CD4-positive, alpha-beta T cell (primary cell): ENCODE results near the gene DHX30. TPM values are rescaled to one million over a fixed set of nuclear protein-coding genes. Genes with fewer than 3 reads are reported as not detected.

Source experiments
- ATAC-seq: fragments of 200-7000 bp; cut with Tn5 transposase; one replicate; pipeline ENCODE4 v1.10.0; 2022; ENCODE audit warnings: mild to moderate bottlenecking; ENCODE audit not compliant: poor library complexity
- CTCF ChIA-PET: fragments of 350-600 bp; sonication (Branson Sonifier 250); formaldehyde crosslinking; loops from one replicate; lab custom pipeline; 2021; ENCODE audit warnings: antibody characterized with exemption, inconsistent platforms; lab: Charles Lee
- POLR2A ChIA-PET: fragments of 350-600 bp; sonication (Branson Sonifier 250); formaldehyde crosslinking; loops from one replicate; lab custom pipeline; 2021; ENCODE audit warnings: antibody characterized with exemption, inconsistent platforms; lab: Charles Lee
- DNase-seq, 14 experiments: peaks; one replicate each; pipeline ENCODE4 v3.0.0-alpha.2; 2013 to 2020; ENCODE audit warnings: mixed read lengths in 2 of 14
- H3K27ac ChIP-seq, 2 donors: one replicate each; pipeline versions ENCODE4 v1.5.1 to v1.7.0; 2013; ENCODE audit warnings: low read length in 2 of 2, low read depth in 1 of 2, mild to moderate bottlenecking in 1 of 2
- H3K27me3 ChIP-seq, 2 experiments: 1 replicate in 1 of 2; 2 replicates in 1 of 2; pipeline versions ENCODE4 v1.6.1 to v1.7.0; 2013; ENCODE audit warnings: low read length in 2 of 2, control low read depth in 1 of 2, mild to moderate bottlenecking in 1 of 2, moderate library complexity in 1 of 2; ENCODE audit not compliant: insufficient read depth in 2 of 2, control insufficient read depth in 1 of 2
- H3K36me3 ChIP-seq: one replicate; pipeline ENCODE4 v1.6.1; 2013; ENCODE audit warnings: low read length, control low read depth; ENCODE audit not compliant: insufficient read depth
- H3K4me1 ChIP-seq: one replicate; pipeline ENCODE4 v1.6.1; 2013; ENCODE audit warnings: low read length, control low read depth; ENCODE audit not compliant: insufficient read depth
- H3K4me3 ChIP-seq: one replicate; pipeline ENCODE4 v1.5.1; 2013; ENCODE audit warnings: mild to moderate bottlenecking, low read length, moderate library complexity
- H3K9me3 ChIP-seq, 2 experiments: 1 replicate in 1 of 2; 2 replicates in 1 of 2; pipeline versions ENCODE4 v1.6.1 to v1.7.0; 2013; ENCODE audit warnings: low read length in 2 of 2, mild to moderate bottlenecking in 2 of 2, control low read depth in 1 of 2, moderate library complexity in 1 of 2; ENCODE audit not compliant: control insufficient read depth in 1 of 2, insufficient read depth in 1 of 2
- H3K27ac Mint-ChIP-seq: one replicate; pipeline ENCODE4 v1.8.0; 2020; ENCODE audit warnings: mixed read lengths
- H3K27me3 Mint-ChIP-seq: one replicate; pipeline ENCODE4 v1.8.0; 2021; ENCODE audit warnings: mixed read lengths
- H3K36me3 Mint-ChIP-seq: one replicate; pipeline ENCODE4 v1.8.0; 2021; ENCODE audit warnings: low read depth, mixed read lengths
- H3K4me1 Mint-ChIP-seq: one replicate; pipeline ENCODE4 v1.8.0; 2021; ENCODE audit warnings: low read depth, mixed read lengths
- H3K4me3 Mint-ChIP-seq: one replicate; pipeline ENCODE4 v1.8.0; 2020; ENCODE audit warnings: mild to moderate bottlenecking, mixed read lengths
- H3K9me3 Mint-ChIP-seq: one replicate; pipeline ENCODE4 v1.8.0; 2020; ENCODE audit warnings: mixed read lengths
- intact Hi-C, 2 experiments: fragments of 100-400 bp; cut with DNase I in 1 of 2; cut with micrococcal nuclease in 1 of 2; formaldehyde crosslinking; loops; one replicate each; pipeline versions ENCODE4 v1.15.1 to v1.9.0; 2023 to 2025; cut with DNase I, micrococcal nuclease
- total RNA-seq, 174 experiments: library from RNA in 2 of 174; stranded (reverse) in 2 of 174; gene quantifications; one replicate each; pipeline ENCODE4 v1.2.3 and lab custom pipeline; 2021 to 2026
- TF ChIP-seq, protein P1 (sequence below): fragments of 200-600 bp; IDR thresholded peaks from one replicate; pipeline ENCODE4 v1.8.0; 2022; ENCODE audit warnings: antibody characterized with exemption, mild to moderate bottlenecking

DHX30 gene
- total RNA-seq, 2 experiments from 2014 or later, result 75.1 to 75.6 TPM

DNA sequence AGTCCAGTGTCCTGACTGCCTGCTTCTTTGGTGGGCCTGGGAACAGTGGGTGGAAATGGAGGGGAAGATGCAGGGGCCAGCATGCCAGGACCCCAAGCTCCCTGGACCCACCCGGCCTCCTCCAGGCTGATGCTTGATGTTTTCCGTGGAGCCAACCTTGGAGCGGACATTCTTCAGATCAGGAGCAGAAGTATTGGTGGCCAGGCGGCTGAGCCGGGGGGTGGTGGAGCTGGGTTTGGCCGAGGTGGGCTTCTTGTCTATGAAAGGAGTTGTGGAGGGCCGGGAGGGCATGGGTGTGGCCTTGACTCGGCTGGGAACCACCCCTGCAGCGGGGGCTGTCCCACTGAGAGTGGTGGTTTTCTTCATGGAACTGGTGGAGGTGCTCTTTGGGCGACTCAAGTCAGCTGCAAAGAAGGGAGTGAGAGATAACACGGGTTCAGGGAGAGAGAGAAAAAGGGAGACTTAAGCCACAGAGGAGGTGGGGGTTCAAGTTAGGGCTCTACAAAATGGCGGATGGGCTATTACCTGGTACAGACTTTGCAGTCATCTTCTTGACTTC, 67.8 kb downstream of the DHX30 start:
- ChIA-PET CTCF (no interaction called here), POLR2A (no interaction called here)
- Histone ChIP-seq H3K4me3 (no peak overlapping the region), H3K27ac (no peak overlapping the region), H3K4me1 (no peaks in the 10 kb centered on the region), H3K9me3 (no peaks in the 10 kb centered on the region), H3K36me3 (peaks cover 55% of the 10 kb centered on the region), H3K27me3 (no peaks in the 10 kb centered on the region)
- Mint-ChIP-seq H3K4me3 (no peak overlapping the region), H3K9me3 (no peaks in the 10 kb centered on the region), H3K36me3 (peaks cover 60% of the 10 kb centered on the region), H3K27me3 (no peaks in the 10 kb centered on the region), H3K4me1 (no peaks in the 10 kb centered on the region), H3K27ac (no peak overlapping the region)
- DNase-seq (no peak), ATAC-seq (no peak)
- TF ChIP-seq, protein P1, sequence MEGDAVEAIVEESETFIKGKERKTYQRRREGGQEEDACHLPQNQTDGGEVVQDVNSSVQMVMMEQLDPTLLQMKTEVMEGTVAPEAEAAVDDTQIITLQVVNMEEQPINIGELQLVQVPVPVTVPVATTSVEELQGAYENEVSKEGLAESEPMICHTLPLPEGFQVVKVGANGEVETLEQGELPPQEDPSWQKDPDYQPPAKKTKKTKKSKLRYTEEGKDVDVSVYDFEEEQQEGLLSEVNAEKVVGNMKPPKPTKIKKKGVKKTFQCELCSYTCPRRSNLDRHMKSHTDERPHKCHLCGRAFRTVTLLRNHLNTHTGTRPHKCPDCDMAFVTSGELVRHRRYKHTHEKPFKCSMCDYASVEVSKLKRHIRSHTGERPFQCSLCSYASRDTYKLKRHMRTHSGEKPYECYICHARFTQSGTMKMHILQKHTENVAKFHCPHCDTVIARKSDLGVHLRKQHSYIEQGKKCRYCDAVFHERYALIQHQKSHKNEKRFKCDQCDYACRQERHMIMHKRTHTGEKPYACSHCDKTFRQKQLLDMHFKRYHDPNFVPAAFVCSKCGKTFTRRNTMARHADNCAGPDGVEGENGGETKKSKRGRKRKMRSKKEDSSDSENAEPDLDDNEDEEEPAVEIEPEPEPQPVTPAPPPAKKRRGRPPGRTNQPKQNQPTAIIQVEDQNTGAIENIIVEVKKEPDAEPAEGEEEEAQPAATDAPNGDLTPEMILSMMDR, result no peak
- intact Hi-C loops, result no loop called here

DNA sequence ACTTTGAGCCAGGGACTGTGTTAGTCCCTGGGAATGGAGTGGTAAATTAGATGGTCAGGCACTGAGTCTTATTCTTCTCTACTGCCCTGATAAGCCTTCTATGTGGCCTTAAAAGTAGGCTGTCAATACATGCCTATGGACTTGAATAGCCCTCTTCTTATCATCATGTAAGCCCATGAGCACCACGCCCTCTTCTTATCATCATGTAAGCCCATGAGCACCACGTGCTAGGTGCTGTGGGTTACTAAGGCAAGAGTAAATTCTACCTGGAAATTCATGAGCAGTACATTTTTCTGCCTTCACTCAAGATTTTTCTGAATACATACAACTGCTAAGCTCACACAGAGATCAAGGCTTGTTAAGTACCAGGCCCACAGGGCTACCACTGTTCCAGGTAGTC, 68.5 kb downstream of the DHX30 start:
- H3K36me3 ChIP-seq, result peaks cover 55% of the 10 kb centered on the region
- no peaks in the 10 kb centered on the region for H3K27me3 Mint-ChIP-seq
- H3K27ac Mint-ChIP-seq, result no peak overlapping the region
- no peaks in the 10 kb centered on the region for H3K4me1 ChIP-seq
- peaks cover 56% of the 10 kb centered on the region for H3K36me3 Mint-ChIP-seq
- intact Hi-C loops, result no loop called here
- no peaks in the 10 kb centered on the region for H3K9me3 ChIP-seq
- TF ChIP-seq, protein P1, result no peak
- no peak for DNase-seq
- no peak overlapping the region for H3K27ac ChIP-seq
- ChIA-PET POLR2A (no interaction called here), CTCF (no interaction called here)
- no peaks in the 10 kb centered on the region for H3K27me3 ChIP-seq
- ATAC-seq, result no peak
- H3K4me3 ChIP-seq, result no peak overlapping the region
- no peak overlapping the region for H3K4me3 Mint-ChIP-seq
- no peaks in the 10 kb centered on the region for H3K4me1 Mint-ChIP-seq
- H3K9me3 Mint-ChIP-seq, result no peaks in the 10 kb centered on the region

DNA sequence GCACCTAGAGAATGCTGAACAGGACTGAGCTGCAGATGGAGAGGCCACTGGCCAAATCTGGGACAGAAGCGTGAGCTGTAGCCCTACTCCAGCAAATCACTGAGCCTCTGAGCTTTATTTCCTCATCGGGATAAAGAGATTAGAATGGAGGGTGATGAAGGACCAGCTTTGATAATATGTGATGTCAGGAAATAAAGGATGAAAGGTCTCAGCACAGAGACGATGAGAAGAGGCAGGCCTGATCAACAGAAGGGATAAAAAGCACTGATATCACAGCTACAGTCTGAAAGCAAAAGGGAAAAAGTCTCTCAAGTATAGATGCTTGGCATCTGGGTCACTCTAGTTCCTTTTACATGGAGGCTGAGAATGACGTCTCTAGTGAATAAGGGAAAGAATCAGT, 70.0 kb downstream of the DHX30 start:
- H3K36me3 Mint-ChIP-seq, result peaks cover 48% of the 10 kb centered on the region
- H3K4me1 ChIP-seq, result no peaks in the 10 kb centered on the region
- no peak overlapping the region for H3K4me3 Mint-ChIP-seq
- no peak overlapping the region for H3K27ac ChIP-seq
- H3K27me3 ChIP-seq, result no peaks in the 10 kb centered on the region
- H3K36me3 ChIP-seq, result peaks cover 43% of the 10 kb centered on the region
- ChIA-PET POLR2A (no interaction called here), CTCF (no interaction called here)
- DNase-seq, result no peak
- H3K27me3 Mint-ChIP-seq, result no peaks in the 10 kb centered on the region
- no peaks in the 10 kb centered on the region for H3K9me3 ChIP-seq
- no peak for ATAC-seq
- H3K4me3 ChIP-seq, result no peak overlapping the region
- no peak overlapping the region for H3K27ac Mint-ChIP-seq
- intact Hi-C loops, result no loop called here
- no peaks in the 10 kb centered on the region for H3K9me3 Mint-ChIP-seq
- H3K4me1 Mint-ChIP-seq, result peaks cover 5% of the 10 kb centered on the region
- TF ChIP-seq, protein P1, result no peak
